HCT116 (cell line): ENCODE measurements around the gene RTF1. TPM values are rescaled to one million over a fixed set of nuclear protein-coding genes. Genes with fewer than 3 reads are reported as not detected.
A peak's percentile ranks its signal among the peaks of the same experiment; 100 is the strongest.
"Not testable (repeated sequence)": the region's sequence is repeated elsewhere in the genome, so short reads cannot be mapped to it uniquely, and the experiment has no call there.

Source experiments
- ATAC-seq: fragments of 200-7000 bp; cut with Tn5 transposase; 2 replicates; pipeline ENCODE4 v1.9.1; 2020; ENCODE audit warnings: mild to moderate bottlenecking, moderate library complexity
- BruUV-seq: library from RNA; stranded (reverse); fragments of 400-500 nt; replicated peaks from 2 replicates; lab custom pipeline; 2021; lab: Mats Ljungman, UMichigan
- CTCF ChIA-PET: fragments of 300-600 bp; sonication (Branson Sonifier 250); formaldehyde crosslinking; loops from one replicate; lab custom pipeline; 2021; ENCODE audit warnings: antibody characterized with exemption; lab: Charles Lee
- POLR2A ChIA-PET: fragments of 300-600, 350-600 bp; sonication (Branson Sonifier 250); formaldehyde crosslinking; loops from one replicate; lab custom pipeline; 2021; ENCODE audit warnings: antibody characterized with exemption; lab: Charles Lee
- RAD21 ChIA-PET, 2 experiments: fragments of 300-600 bp; sonication (Branson Sonifier 250); formaldehyde crosslinking; loops; one replicate each; lab custom pipeline; 2023; ENCODE audit warnings: low total read pairs in 2 of 2; ENCODE audit not compliant: uncharacterized antibody in 2 of 2, unreplicated experiment in 2 of 2, low non-redundant PET in 1 of 2; lab: Charles Lee
- DNase-seq: peaks from one replicate; pipeline ENCODE4 v3.0.0-alpha.2; 2010; ENCODE audit warnings: low read depth, low spot score
- H2AFZ ChIP-seq: fragments of 200-600 bp; shearing (Covaris generic), sonication (generic); 2 replicates; pipeline ENCODE4 v1.6.1; 2017; ENCODE audit warnings: low read depth, mixed run types, mixed read lengths, antibody characterized with exemption, low read length; ENCODE audit not compliant: poor library complexity, severe bottlenecking
- H3K27ac ChIP-seq: 2 replicates; pipeline ENCODE4 v1.5.1; 2012; ENCODE audit warnings: low read depth, low read length
- H3K27me3 ChIP-seq: fragments of 200-600 bp; sonication (generic); 2 replicates; pipeline ENCODE4 v1.6.1; 2016; ENCODE audit warnings: mixed run types, low read length, mixed read lengths; ENCODE audit not compliant: insufficient read depth
- H3K36me3 ChIP-seq, 2 experiments: fragments of 200-500 bp in 1 of 2; fragments of 200-600 bp in 1 of 2; sonication (Bioruptor generic) in 1 of 2; sonication (generic) in 1 of 2; 2 replicates each; pipeline versions ENCODE4 v1.5.1 to v1.6.1; 2014 to 2016; ENCODE audit warnings: low read length in 2 of 2, inconsistent platforms in 1 of 2, mixed read lengths in 1 of 2, mixed run types in 1 of 2; ENCODE audit not compliant: insufficient read depth in 2 of 2, control insufficient read depth in 1 of 2
- H3K4me1 ChIP-seq, 2 experiments: fragments of 200-600 bp in 1 of 2; sonication (generic) in 1 of 2; 2 replicates each; pipeline versions ENCODE4 v1.5.1 to v1.6.1; 2012 to 2017; ENCODE audit warnings: low read length in 2 of 2, inconsistent platforms in 1 of 2, mild to moderate bottlenecking in 1 of 2, mixed read lengths in 1 of 2, mixed run types in 1 of 2, moderate library complexity in 1 of 2; ENCODE audit not compliant: insufficient read depth in 2 of 2, control insufficient read depth in 1 of 2
- H3K4me2 ChIP-seq: fragments of 200-600 bp; sonication (generic); 2 replicates; pipeline ENCODE4 v1.6.1; 2017; ENCODE audit warnings: mixed run types, low read length, mixed read lengths
- H3K4me3 ChIP-seq, 2 experiments: fragments of 200-600 bp in 1 of 2; sonication (generic) in 1 of 2; replicated peaks in 1 of 2; 2 replicates each; pipeline ENCODE4 v1.5.1; 2011 to 2016; ENCODE audit warnings: low read length in 2 of 2, control low read depth in 1 of 2, low read depth in 1 of 2, mild to moderate bottlenecking in 1 of 2, mixed read lengths in 1 of 2, mixed run types in 1 of 2
- H3K79me2 ChIP-seq: fragments of 200-600 bp; sonication (generic); 2 replicates; pipeline ENCODE4 v1.6.1; 2017; ENCODE audit warnings: mild to moderate bottlenecking, mixed run types, low read length, moderate library complexity, mixed read lengths; ENCODE audit not compliant: insufficient read depth
- H3K9ac ChIP-seq: fragments of 200-600 bp; sonication (generic); 2 replicates; pipeline ENCODE4 v1.6.1; 2016; ENCODE audit warnings: low read length, mixed read lengths
- H3K9me2 ChIP-seq: fragments of 200-600 bp; sonication (generic), shearing (Covaris generic); 2 replicates; pipeline ENCODE4 v1.6.1; 2017; ENCODE audit warnings: mixed run types, mild to moderate bottlenecking, moderate library complexity; ENCODE audit not compliant: insufficient read depth
- H3K9me3 ChIP-seq, 2 experiments: fragments of 200-500 bp in 1 of 2; fragments of 200-600 bp in 1 of 2; sonication (Bioruptor generic) in 1 of 2; sonication (generic) in 1 of 2; 2 replicates each; pipeline ENCODE4 v1.6.1; 2014 to 2017; ENCODE audit warnings: low read length in 2 of 2, mixed read lengths in 2 of 2, inconsistent platforms in 1 of 2, low read depth in 1 of 2, mild to moderate bottlenecking in 1 of 2, mixed run types in 1 of 2, moderate library complexity in 1 of 2; ENCODE audit not compliant: control insufficient read depth in 1 of 2, insufficient read depth in 1 of 2
- H4K20me1 ChIP-seq: fragments of 200-600 bp; sonication (generic), shearing (Covaris generic); 2 replicates; pipeline ENCODE4 v1.6.1; 2017; ENCODE audit warnings: mixed run types, mild to moderate bottlenecking, moderate library complexity; ENCODE audit not compliant: insufficient read depth
- CBX3 ChIP-seq: IDR thresholded peaks from 2 replicates; pipeline ENCODE4 v1.6.1; 2012; ENCODE audit warnings: low read depth
- ELF1 ChIP-seq: IDR thresholded peaks from 2 replicates; pipeline ENCODE4 v1.6.1; 2012; ENCODE audit warnings: low read depth, borderline replicate concordance
- EZH2 ChIP-seq: fragments of 200-600 bp; sonication (generic); IDR thresholded peaks from 2 replicates; pipeline ENCODE4 v1.6.1; 2017; ENCODE audit warnings: antibody characterized with exemption, mixed run types
- TCF7L2 ChIP-seq: IDR thresholded peaks from 2 replicates; pipeline ENCODE4 v1.7.0; 2011; ENCODE audit warnings: borderline replicate concordance, inconsistent platforms; ENCODE audit not compliant: insufficient read depth, insufficient read length; ENCODE audit errors: extremely low read depth
- ZFX ChIP-seq: fragments of 450-650 bp; IDR thresholded peaks from 2 replicates; pipeline ENCODE4 v1.6.1; 2017
- intact Hi-C: fragments of 100-400 bp; cut with micrococcal nuclease; formaldehyde crosslinking; loops from 2 replicates; pipeline ENCODE4 v1.10.0; 2022
- total RNA-seq: library from RNA; stranded (reverse); gene quantifications from one replicate; pipeline ENCODE4 v1.2.1, GENCODE V29; 2021; ENCODE audit not compliant: unreplicated experiment
- TF ChIP-seq, protein P1 (sequence below): IDR thresholded peaks from 2 replicates; pipeline ENCODE4 v1.6.1; 2012

RTF1 gene
- total RNA-seq, 1 experiment from 2014 or later: 27.5 TPM

DNA sequence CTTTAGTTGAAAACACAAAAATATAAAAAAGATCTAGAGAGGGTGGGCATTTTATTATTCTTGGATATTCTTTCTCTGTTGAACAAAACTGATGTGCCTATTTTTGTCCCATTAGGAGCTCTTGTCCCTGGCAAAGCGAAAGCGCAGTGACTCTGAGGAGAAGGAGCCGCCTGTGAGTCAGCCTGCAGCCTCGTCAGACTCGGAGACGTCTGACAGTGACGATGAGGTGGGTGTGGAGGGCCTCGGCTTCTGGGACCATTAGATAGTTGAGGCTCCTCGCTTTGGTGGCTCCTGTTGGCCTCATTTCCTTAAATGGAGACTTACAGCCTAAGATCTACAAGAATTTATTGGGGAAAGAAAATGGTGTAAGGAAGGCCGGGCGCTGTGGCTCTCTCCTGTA, 21.3 kb downstream of the RTF1 start (continued):
- TF ChIP-seq EZH2 (no peak), CBX3 (no peak), ZFX (no peak)
- TF ChIP-seq, protein P1, sequence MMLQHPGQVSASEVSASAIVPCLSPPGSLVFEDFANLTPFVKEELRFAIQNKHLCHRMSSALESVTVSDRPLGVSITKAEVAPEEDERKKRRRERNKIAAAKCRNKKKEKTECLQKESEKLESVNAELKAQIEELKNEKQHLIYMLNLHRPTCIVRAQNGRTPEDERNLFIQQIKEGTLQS: no peak

- H3K9me2 ChIP-seq, H4K20me1 ChIP-seq, H3K4me2 ChIP-seq, H3K9me3 ChIP-seq, H3K9ac ChIP-seq, DNase-seq, intact Hi-C loops, H3K27ac ChIP-seq, H2AFZ ChIP-seq, ATAC-seq, H3K4me3 ChIP-seq, H3K4me1 ChIP-seq, H3K27me3 ChIP-seq, CTCF ChIA-PET, POLR2A ChIA-PET, BruUV-seq: not testable (repeated sequence)
- Histone ChIP-seq H3K36me3 (peaks cover 2 to 19% of the 10 kb centered on the region in 2 experiments; a peak in 2 of 4 replicates), H3K79me2 (peaks cover 37% of the 10 kb centered on the region)
- RAD21 ChIA-PET: interaction anchor here in 1 of 2 experiments (0.6 kb wide), 1 partner anchor 535 kb away, joined by 3 read pairs; no protein-coding TSS in a partner anchor
Observed at GRCh38 chr15:41438745-41439144, 21.9 kb downstream of the RTF1 start.

DNA sequence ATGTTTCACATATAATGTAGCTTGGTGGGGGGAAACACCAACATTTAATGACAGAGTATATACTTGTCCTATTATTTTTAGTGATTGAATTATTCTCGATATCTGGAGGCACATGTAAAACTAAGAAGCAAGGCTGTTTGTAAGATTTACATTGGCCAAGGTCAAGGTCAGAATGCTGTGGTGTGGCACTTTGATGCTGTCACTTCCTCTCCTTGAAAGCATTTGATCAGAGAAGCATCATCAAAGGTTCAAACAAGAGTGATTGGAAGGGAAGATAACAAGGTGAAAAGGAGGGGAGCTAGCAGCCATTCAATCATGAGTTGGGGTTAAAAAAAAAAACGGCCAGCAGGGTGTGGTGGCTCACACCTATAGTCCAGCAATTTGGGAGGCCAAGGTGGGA, 26.4 kb downstream of the RTF1 start:
- Histone ChIP-seq H3K27me3 (no peaks in the 10 kb centered on the region), H3K4me1 (no peaks in the 10 kb centered on the region), H3K79me2 (peaks cover 15% of the 10 kb centered on the region; the same call in 1 of the 2 replicates), H4K20me1 (no peaks in the 10 kb centered on the region), H3K9me2 (no peaks in the 10 kb centered on the region), H3K4me2 (no peak overlapping the region), H2AFZ (no peak overlapping the region), H3K4me3 (no peak overlapping the region), H3K9ac (no peak overlapping the region), H3K36me3 (peaks cover 2 to 19% of the 10 kb centered on the region in 2 experiments; a peak in 2 of 4 replicates), H3K27ac (no peak overlapping the region), H3K9me3 (no peaks in the 10 kb centered on the region)
- DNase-seq (no peak), ATAC-seq (no peak)
- ChIA-PET POLR2A (no interaction called here), CTCF (interaction anchor here (1.9 kb wide), 1 partner anchor 22 kb away, joined by 5 read pairs; no protein-coding TSS in a partner anchor), RAD21 (no interaction called here)
- intact Hi-C loops: no loop called here
- TF ChIP-seq ELF1 (no peak), TCF7L2 (peak; percentile 80)
- TSS peak; percentile 17 for BruUV-seq
